Caco-2 (cell line): ENCODE measurements around the gene PYCARD. TPM values are rescaled to one million over a fixed set of nuclear protein-coding genes. Genes with fewer than 3 reads are reported as not detected.

Experiments used
- BruUV-seq: library from RNA; stranded (reverse); fragments of 400-500 nt; replicated peaks from 2 replicates; lab custom pipeline; 2021; lab: Mats Ljungman, UMichigan
- CTCF ChIA-PET: fragments of 300-600 bp; sonication (Branson Sonifier 250); formaldehyde crosslinking; loops from one replicate; lab custom pipeline; 2022; ENCODE audit warnings: antibody characterized with exemption; lab: Charles Lee
- POLR2A ChIA-PET: fragments of 300-600 bp; sonication (Branson Sonifier 250); formaldehyde crosslinking; loops from one replicate; lab custom pipeline; 2022; ENCODE audit warnings: antibody characterized with exemption; lab: Charles Lee
- DNase-seq, 2 experiments: peaks; one replicate each; pipeline versions ENCODE4 v3.0.0 to v3.0.0-alpha.2; 2020 to 2022
- H3K27me3 ChIP-seq: replicated peaks from 2 replicates; pipeline ENCODE4 v1.6.0; 2011; ENCODE audit warnings: low read length; ENCODE audit not compliant: control insufficient read depth, insufficient read depth
- H3K36me3 ChIP-seq: 2 replicates; pipeline ENCODE4 v1.5.1; 2011; ENCODE audit warnings: low read length; ENCODE audit not compliant: control insufficient read depth, insufficient read depth
- H3K4me1 ChIP-seq: fragments of 250-450 bp; sonication (Bioruptor Pico); 2 replicates; pipeline ENCODE4 v1.5.1; 2020; ENCODE audit warnings: mild to moderate bottlenecking
- H3K4me3 ChIP-seq: 2 replicates; pipeline ENCODE4 v1.5.1; 2011; ENCODE audit warnings: low read depth, mild to moderate bottlenecking, control low read depth, low read length
- H3K9me3 ChIP-seq: fragments of 250-450 bp; sonication (Bioruptor Pico); 2 replicates; pipeline ENCODE4 v1.5.1; 2020; ENCODE audit warnings: mild to moderate bottlenecking, moderate library complexity
- H3K27ac Mint-ChIP-seq: one replicate; pipeline ENCODE4 v1.8.0; 2022; ENCODE audit warnings: mixed read lengths; ENCODE audit not compliant: unreplicated experiment
- H3K27me3 Mint-ChIP-seq: one replicate; pipeline ENCODE4 v1.8.0; 2022; ENCODE audit warnings: mixed read lengths; ENCODE audit not compliant: insufficient read depth, unreplicated experiment
- H3K36me3 Mint-ChIP-seq: one replicate; pipeline ENCODE4 v1.8.0; 2022; ENCODE audit warnings: mild to moderate bottlenecking, mixed read lengths; ENCODE audit not compliant: insufficient read depth, unreplicated experiment
- H3K4me1 Mint-ChIP-seq: one replicate; pipeline ENCODE4 v1.8.0; 2022; ENCODE audit warnings: low read depth, mixed read lengths; ENCODE audit not compliant: unreplicated experiment
- H3K4me3 Mint-ChIP-seq: one replicate; pipeline ENCODE4 v1.8.0; 2022; ENCODE audit warnings: mild to moderate bottlenecking, moderate library complexity, mixed read lengths; ENCODE audit not compliant: unreplicated experiment
- H3K9me3 Mint-ChIP-seq: one replicate; pipeline ENCODE4 v1.8.0; 2022; ENCODE audit warnings: mixed read lengths; ENCODE audit not compliant: unreplicated experiment
- intact Hi-C: fragments of 100-400 bp; cut with micrococcal nuclease; formaldehyde crosslinking; loops from one replicate; pipeline ENCODE4 v1.10.0; 2022; ENCODE audit not compliant: unreplicated experiment
- total RNA-seq: library from RNA; stranded (reverse); gene quantifications from 2 replicates; pipeline ENCODE4 v1.2.3, GENCODE V29; 2022
- TF ChIP-seq, protein P1 (sequence below), 2 experiments: fragments of 200-600 bp in 1 of 2; IDR thresholded peaks; 1 replicate in 1 of 2; 2 replicates in 1 of 2; pipeline versions ENCODE4 v1.5.1 to v1.8.0; 2011 to 2022; ENCODE audit warnings: antibody characterized with exemption in 1 of 2, control low read depth in 1 of 2, inconsistent platforms in 1 of 2, low read depth in 1 of 2, low read length in 1 of 2, mild to moderate bottlenecking in 1 of 2, moderate library complexity in 1 of 2; ENCODE audit not compliant: insufficient read depth in 1 of 2, severe bottlenecking in 1 of 2, unreplicated experiment in 1 of 2

PYCARD gene
- total RNA-seq, 1 experiment from 2014 or later: 0.84 TPM

DNA sequence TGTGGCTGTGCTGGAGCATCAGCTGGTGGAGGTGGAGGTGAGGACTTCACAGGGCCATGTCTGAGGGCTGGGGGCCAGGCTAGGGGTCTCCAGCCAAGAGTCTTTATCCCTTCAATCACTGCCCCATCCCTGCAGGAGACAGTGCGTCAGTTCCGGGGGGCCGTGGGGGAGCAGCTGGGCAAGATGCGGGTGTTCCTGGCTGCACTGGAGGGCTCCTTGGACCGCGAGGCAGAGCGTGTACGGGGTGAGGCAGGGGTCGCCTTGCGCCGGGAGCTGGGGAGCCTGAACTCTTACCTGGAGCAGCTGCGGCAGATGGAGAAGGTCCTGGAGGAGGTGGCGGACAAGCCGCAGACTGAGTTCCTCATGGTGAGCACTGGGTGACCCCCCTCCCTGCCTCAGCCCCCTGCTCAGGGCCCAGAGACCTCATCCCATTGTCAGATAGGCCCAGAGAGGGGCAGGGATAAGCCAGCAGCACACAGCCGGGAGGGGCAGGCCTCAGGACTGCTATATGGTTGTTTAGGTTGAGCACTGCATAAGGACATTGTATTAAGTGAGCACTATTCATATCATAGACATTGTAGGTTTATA is 16.7 kb upstream of the PYCARD start:
- no TSS peak for BruUV-seq
- H3K9me3 Mint-ChIP-seq: no peaks in the 10 kb centered on the region
- H3K27ac Mint-ChIP-seq: no peak overlapping the region
- ChIA-PET POLR2A (no interaction called here), CTCF (no interaction called here)
- peaks cover 3% of the 10 kb centered on the region for H3K27me3 Mint-ChIP-seq
- Histone ChIP-seq H3K4me1 (no peaks in the 10 kb centered on the region), H3K27me3 (no peaks in the 10 kb centered on the region; the same call in 1 of the 2 replicates), H3K36me3 (no peaks in the 10 kb centered on the region; the same call in 1 of the 2 replicates), H3K9me3 (no peaks in the 10 kb centered on the region), H3K4me3 (no peak overlapping the region)
- DNase-seq: no peak
- TF ChIP-seq, protein P1, sequence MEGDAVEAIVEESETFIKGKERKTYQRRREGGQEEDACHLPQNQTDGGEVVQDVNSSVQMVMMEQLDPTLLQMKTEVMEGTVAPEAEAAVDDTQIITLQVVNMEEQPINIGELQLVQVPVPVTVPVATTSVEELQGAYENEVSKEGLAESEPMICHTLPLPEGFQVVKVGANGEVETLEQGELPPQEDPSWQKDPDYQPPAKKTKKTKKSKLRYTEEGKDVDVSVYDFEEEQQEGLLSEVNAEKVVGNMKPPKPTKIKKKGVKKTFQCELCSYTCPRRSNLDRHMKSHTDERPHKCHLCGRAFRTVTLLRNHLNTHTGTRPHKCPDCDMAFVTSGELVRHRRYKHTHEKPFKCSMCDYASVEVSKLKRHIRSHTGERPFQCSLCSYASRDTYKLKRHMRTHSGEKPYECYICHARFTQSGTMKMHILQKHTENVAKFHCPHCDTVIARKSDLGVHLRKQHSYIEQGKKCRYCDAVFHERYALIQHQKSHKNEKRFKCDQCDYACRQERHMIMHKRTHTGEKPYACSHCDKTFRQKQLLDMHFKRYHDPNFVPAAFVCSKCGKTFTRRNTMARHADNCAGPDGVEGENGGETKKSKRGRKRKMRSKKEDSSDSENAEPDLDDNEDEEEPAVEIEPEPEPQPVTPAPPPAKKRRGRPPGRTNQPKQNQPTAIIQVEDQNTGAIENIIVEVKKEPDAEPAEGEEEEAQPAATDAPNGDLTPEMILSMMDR (IDR thresholded peaks at IDR 0.05; ENCODE audit: insufficient read depth in 1 of 2, low read depth in 1 of 2, low read length in 1 of 2, severe bottlenecking in 1 of 2, unreplicated experiment in 1 of 2): no peak
- H3K4me1 Mint-ChIP-seq: peaks cover 5% of the 10 kb centered on the region
- no peak overlapping the region for H3K4me3 Mint-ChIP-seq
- no peaks in the 10 kb centered on the region for H3K36me3 Mint-ChIP-seq
- intact Hi-C loops: loop anchor here (5.0 kb wide), 1 partner anchor 113 kb away; no protein-coding TSS in a partner anchor

DNA sequence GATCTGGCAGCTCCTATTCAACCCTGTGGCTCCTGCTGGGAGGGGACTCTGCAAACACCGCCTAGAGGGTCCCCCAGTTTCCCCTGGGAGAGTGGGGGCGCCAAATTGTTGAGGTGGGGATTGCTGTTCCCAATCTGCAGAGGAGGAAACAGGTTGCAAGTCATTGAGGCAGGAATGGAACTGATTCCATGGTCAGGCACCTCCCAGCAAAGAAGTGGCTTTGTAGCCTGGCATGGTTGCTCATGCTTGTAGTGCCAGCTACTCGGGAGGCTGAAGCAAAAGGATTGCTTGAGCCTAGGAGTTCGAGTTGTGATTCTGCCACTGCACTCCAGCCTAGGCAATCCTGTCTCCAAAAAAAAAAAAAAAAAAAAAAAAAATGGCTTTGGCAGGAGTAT is 14.6 kb upstream of the PYCARD start:
- ChIA-PET POLR2A (no interaction called here), CTCF (interaction anchor here (0.6 to 1.0 kb wide), 3 partner anchors 9 to 116 kb away, joined by 5 to 8 read pairs (median 5); no protein-coding TSS in a partner anchor)
- Histone ChIP-seq H3K4me3 (no peak overlapping the region), H3K27me3 (no peaks in the 10 kb centered on the region; the same call in 1 of the 2 replicates), H3K4me1 (no peaks in the 10 kb centered on the region), H3K9me3 (no peaks in the 10 kb centered on the region), H3K36me3 (no peaks in the 10 kb centered on the region; the same call in 1 of the 2 replicates)
- TF ChIP-seq, protein P1 (IDR thresholded peaks at IDR 0.05; ENCODE audit: insufficient read depth in 1 of 2, low read depth in 1 of 2, low read length in 1 of 2, severe bottlenecking in 1 of 2, unreplicated experiment in 1 of 2): no peak
- no TSS peak for BruUV-seq
- no peak overlapping the region for H3K4me3 Mint-ChIP-seq
- no peaks in the 10 kb centered on the region for H3K9me3 Mint-ChIP-seq
- peaks cover 3% of the 10 kb centered on the region for H3K27me3 Mint-ChIP-seq
- intact Hi-C loops: loop anchor here (5.0 kb wide), 1 partner anchor 115 kb away; no protein-coding TSS in a partner anchor
- H3K27ac Mint-ChIP-seq: no peak overlapping the region
- peaks cover 5% of the 10 kb centered on the region for H3K4me1 Mint-ChIP-seq
- DNase-seq: no peak
- no peaks in the 10 kb centered on the region for H3K36me3 Mint-ChIP-seq

DNA sequence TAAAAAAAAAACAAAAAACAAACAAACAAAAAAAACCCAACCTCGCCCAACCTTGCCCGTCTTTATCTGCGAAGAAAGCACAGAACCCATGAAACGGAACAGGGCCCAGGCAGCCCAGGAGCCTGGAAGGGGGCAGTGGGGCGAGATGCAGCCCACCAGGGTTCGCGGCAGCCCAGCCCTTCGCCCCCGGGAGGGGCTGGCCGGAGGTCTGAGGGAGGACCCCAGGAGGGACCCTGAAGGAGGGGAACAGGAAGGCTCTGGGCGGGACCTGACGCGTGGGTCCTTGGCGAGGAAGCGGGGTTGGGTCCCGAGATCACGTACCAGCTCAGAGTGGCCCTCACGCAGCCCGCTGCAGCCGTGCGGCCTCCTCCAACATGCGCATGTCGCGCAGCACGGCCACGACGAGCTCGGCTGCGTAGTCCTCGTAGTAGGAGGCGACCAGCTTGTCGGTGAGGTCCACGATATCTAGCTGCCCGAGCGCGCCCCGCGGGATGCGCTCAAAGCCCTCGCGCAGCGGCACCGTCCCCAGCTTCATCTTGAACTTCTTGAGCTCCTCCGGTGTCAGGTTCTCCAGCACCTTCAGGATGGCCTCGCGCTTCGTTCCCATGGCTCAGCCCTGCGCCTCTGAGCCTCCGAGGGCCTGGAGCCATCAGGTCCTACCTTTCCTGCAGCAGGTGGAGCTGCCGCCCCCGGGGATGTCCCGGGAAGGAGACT is 14.0 kb upstream of the PYCARD start, which contains the start of gene PYDC1:
Gene PYDC1 (minus strand): TSS at position 714 of the 714 bp plus-strand sequence. CDS start 107 bp downstream, at position 607.
- H3K36me3 ChIP-seq: no peaks in the 10 kb centered on the region; the same call in 1 of the 2 replicates
- H3K4me1 ChIP-seq: no peaks in the 10 kb centered on the region
- no peaks in the 10 kb centered on the region for H3K9me3 ChIP-seq
- H3K4me3 Mint-ChIP-seq: peak within 1 kb of the TSS; percentile 70
- TF ChIP-seq, protein P1 (IDR thresholded peaks at IDR 0.05; ENCODE audit: insufficient read depth in 1 of 2, low read depth in 1 of 2, low read length in 1 of 2, severe bottlenecking in 1 of 2, unreplicated experiment in 1 of 2): no peak
- no peaks in the 10 kb centered on the region; the same call in 1 of the 2 replicates for H3K27me3 ChIP-seq
- H3K4me1 Mint-ChIP-seq: peaks cover 10% of the 10 kb centered on the region
- H3K36me3 Mint-ChIP-seq: no peaks in the 10 kb centered on the region
- POLR2A ChIA-PET: no interaction called here
- CTCF ChIA-PET: interaction anchor here (0.6 to 1.0 kb wide), 3 partner anchors 8 to 117 kb away, joined by 3 to 8 read pairs (median 5); no protein-coding TSS in a partner anchor
- H3K27ac Mint-ChIP-seq: no peak within 1 kb of the TSS
- intact Hi-C loops: loop anchor here (5.0 kb wide), 1 partner anchor 116 kb away; no protein-coding TSS in a partner anchor
- H3K4me3 ChIP-seq: peak within 1 kb of the TSS; percentile 43
- BruUV-seq: no TSS peak
- DNase-seq: no peak
- H3K27me3 Mint-ChIP-seq: peaks cover 5% of the 10 kb centered on the region
- no peaks in the 10 kb centered on the region for H3K9me3 Mint-ChIP-seq
